ENCODE results near the gene ARMH2.

DNA sequence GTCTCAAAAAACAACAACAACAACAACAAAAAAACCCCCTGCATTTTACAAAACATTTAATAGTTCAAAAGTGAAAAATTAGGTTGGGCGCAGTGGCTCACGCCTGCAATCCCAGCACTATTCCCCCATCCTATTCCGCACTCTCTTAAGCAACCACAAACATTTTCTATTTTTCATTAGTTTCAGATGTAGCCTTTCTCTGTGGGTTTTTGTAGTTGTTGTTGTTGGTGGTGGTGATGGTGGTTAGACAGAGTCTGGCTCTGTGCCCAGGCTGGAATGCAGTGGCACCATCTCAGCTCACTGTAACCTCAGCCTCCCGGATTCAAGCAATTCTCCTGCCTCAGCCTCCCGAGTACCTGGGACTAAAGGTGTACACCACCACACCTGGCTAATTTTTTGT, 30.4 kb downstream of the ARMH2 start:
- TF ChIP-seq, protein P1, sequence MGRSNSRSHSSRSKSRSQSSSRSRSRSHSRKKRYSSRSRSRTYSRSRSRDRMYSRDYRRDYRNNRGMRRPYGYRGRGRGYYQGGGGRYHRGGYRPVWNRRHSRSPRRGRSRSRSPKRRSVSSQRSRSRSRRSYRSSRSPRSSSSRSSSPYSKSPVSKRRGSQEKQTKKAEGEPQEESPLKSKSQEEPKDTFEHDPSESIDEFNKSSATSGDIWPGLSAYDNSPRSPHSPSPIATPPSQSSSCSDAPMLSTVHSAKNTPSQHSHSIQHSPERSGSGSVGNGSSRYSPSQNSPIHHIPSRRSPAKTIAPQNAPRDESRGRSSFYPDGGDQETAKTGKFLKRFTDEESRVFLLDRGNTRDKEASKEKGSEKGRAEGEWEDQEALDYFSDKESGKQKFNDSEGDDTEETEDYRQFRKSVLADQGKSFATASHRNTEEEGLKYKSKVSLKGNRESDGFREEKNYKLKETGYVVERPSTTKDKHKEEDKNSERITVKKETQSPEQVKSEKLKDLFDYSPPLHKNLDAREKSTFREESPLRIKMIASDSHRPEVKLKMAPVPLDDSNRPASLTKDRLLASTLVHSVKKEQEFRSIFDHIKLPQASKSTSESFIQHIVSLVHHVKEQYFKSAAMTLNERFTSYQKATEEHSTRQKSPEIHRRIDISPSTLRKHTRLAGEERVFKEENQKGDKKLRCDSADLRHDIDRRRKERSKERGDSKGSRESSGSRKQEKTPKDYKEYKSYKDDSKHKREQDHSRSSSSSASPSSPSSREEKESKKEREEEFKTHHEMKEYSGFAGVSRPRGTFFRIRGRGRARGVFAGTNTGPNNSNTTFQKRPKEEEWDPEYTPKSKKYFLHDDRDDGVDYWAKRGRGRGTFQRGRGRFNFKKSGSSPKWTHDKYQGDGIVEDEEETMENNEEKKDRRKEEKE (IDR thresholded peaks at IDR 0.05) = no peak
- TF ChIP-seq ASH2L (IDR thresholded peaks at IDR 0.05; ENCODE audit: borderline replicate concordance, low read depth) (no peak), MEF2A (IDR thresholded peaks at IDR 0.05; ENCODE audit: insufficient read depth, low read depth, low read length) (no peak), NFYB (IDR thresholded peaks at IDR 0.05; ENCODE audit: insufficient read depth, low read depth, low read length) (no peak), TAF1 (IDR thresholded peaks at IDR 0.05; ENCODE audit: borderline replicate concordance, low read depth, low read length) (no peak), RELA (IDR thresholded peaks at IDR 0.05; ENCODE audit: borderline replicate concordance, partially characterized antibody) (no peak), ZSCAN29 (IDR thresholded peaks at IDR 0.05) (no peak), BRCA1 (IDR thresholded peaks at IDR 0.05; ENCODE audit: low read depth, low read length) (no peak), RAD21 (IDR thresholded peaks at IDR 0.05; ENCODE audit: insufficient read depth, low read depth, low read length) (no peak), ZNF274 (IDR thresholded peaks at IDR 0.05; ENCODE audit: insufficient read depth, insufficient read length) (no peak), ZNF24 (IDR thresholded peaks at IDR 0.05) (no peak)
- TF ChIP-seq, protein P2, sequence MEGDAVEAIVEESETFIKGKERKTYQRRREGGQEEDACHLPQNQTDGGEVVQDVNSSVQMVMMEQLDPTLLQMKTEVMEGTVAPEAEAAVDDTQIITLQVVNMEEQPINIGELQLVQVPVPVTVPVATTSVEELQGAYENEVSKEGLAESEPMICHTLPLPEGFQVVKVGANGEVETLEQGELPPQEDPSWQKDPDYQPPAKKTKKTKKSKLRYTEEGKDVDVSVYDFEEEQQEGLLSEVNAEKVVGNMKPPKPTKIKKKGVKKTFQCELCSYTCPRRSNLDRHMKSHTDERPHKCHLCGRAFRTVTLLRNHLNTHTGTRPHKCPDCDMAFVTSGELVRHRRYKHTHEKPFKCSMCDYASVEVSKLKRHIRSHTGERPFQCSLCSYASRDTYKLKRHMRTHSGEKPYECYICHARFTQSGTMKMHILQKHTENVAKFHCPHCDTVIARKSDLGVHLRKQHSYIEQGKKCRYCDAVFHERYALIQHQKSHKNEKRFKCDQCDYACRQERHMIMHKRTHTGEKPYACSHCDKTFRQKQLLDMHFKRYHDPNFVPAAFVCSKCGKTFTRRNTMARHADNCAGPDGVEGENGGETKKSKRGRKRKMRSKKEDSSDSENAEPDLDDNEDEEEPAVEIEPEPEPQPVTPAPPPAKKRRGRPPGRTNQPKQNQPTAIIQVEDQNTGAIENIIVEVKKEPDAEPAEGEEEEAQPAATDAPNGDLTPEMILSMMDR (IDR thresholded peaks at IDR 0.05 in 2 of 3, conservative IDR thresholded peaks at IDR 0.05 in 1 of 3; ENCODE audit: control insufficient read depth in 2 of 3, extremely low read depth in 1 of 3, insufficient read depth in 1 of 3, low read depth in 3 of 3, low read length in 3 of 3) = no peak

Measured in GM12878 (cell line).